Neural cell (in vitro differentiated cells): Measurements from ENCODE around the gene SH3PXD2A.

ENCODE experiments used
- CTCF ChIP-seq: fragments of 450-650 bp; IDR thresholded peaks from 2 replicates; pipeline ENCODE4 v1.5.1; 2014; ENCODE audit warnings: antibody characterized with exemption, mild to moderate bottlenecking, moderate library complexity; ENCODE audit not compliant: poor library complexity, severe bottlenecking
- EP300 ChIP-seq: fragments of 450-650 bp; conservative IDR thresholded peaks from 2 replicates; pipeline ENCODE4 v1.6.1; 2014; ENCODE audit warnings: antibody characterized with exemption, mild to moderate bottlenecking, moderate library complexity; ENCODE audit not compliant: poor library complexity, severe bottlenecking
- EZH2 ChIP-seq: fragments of 200-600, 300-800 bp; shearing (Covaris generic), sonication (generic); IDR thresholded peaks from 2 replicates; pipeline ENCODE4 v1.6.1; 2014; ENCODE audit warnings: antibody characterized with exemption, low read length, borderline replicate concordance, mild to moderate bottlenecking; ENCODE audit not compliant: insufficient read depth, poor library complexity, severe bottlenecking
- POLR2AphosphoS5 ChIP-seq: IDR thresholded peaks from 2 replicates; pipeline ENCODE4 v1.6.1; 2012
- SMC3 ChIP-seq: fragments of 450-650 bp; conservative IDR thresholded peaks from 2 replicates; pipeline ENCODE4 v1.6.1; 2014; ENCODE audit warnings: antibody characterized with exemption, mild to moderate bottlenecking, moderate library complexity; ENCODE audit not compliant: poor library complexity
- TAF1 ChIP-seq: IDR thresholded peaks from 2 replicates; pipeline ENCODE4 v1.6.1; 2012; ENCODE audit warnings: low read depth

GRCh38 chr10:103602028-103602851, 253.1 kb downstream of the SH3PXD2A start:
- no peak for TF ChIP-seq POLR2AphosphoS5
- TF ChIP-seq CTCF: no peak
- no peak for TF ChIP-seq SMC3
- no peak for TF ChIP-seq TAF1
- no peak for TF ChIP-seq EP300
- no peak for TF ChIP-seq EZH2
